ENCODE measurements around the gene AVEN.

AVEN gene

GRCh38 chr15:33964665-33965040 is 74.4 kb downstream of the AVEN start:
- TF ChIP-seq Cebpa-rat (IDR thresholded peaks at IDR 0.05) = no peak
- no peaks in the 10 kb centered on the region for H3K27me3 ChIP-seq
- H3K4me2 ChIP-seq = no peak overlapping the region
- H4K20me1 ChIP-seq = no peaks in the 10 kb centered on the region; the same call in 1 of the 2 replicates
- H3K4me3 ChIP-seq = no peak overlapping the region
- H3K9ac ChIP-seq = no peak overlapping the region
- no peaks in the 10 kb centered on the region for H3K4me1 ChIP-seq
- H3K36me3 ChIP-seq = no peaks in the 10 kb centered on the region
- no peak overlapping the region for H3K27ac ChIP-seq
- no peaks in the 10 kb centered on the region for H3K9me3 ChIP-seq

- TF ChIP-seq Cebpa-rat (IDR thresholded peaks at IDR 0.05) = no peak
- Histone ChIP-seq H3K36me3 (no peaks in the 10 kb centered on the region), H3K4me2 (no peak overlapping the region), H4K20me1 (no peaks in the 10 kb centered on the region; the same call in 1 of the 2 replicates), H3K9ac (no peak overlapping the region), H3K9me3 (no peaks in the 10 kb centered on the region), H3K27ac (no peak overlapping the region), H3K4me3 (no peak overlapping the region), H3K4me1 (no peaks in the 10 kb centered on the region), H3K27me3 (no peaks in the 10 kb centered on the region)
Measured at GRCh38 chr15:33963831-33964664, 75.0 kb downstream of the AVEN start.

- no peak for TF ChIP-seq Cebpa-rat (IDR thresholded peaks at IDR 0.05)
- Histone ChIP-seq H3K4me2 (no peak overlapping the region), H4K20me1 (no peaks in the 10 kb centered on the region; the same call in 1 of the 2 replicates), H3K27ac (no peak overlapping the region), H3K4me1 (no peaks in the 10 kb centered on the region), H3K9me3 (no peaks in the 10 kb centered on the region), H3K9ac (no peak overlapping the region), H3K4me3 (no peak overlapping the region), H3K27me3 (no peaks in the 10 kb centered on the region), H3K36me3 (no peaks in the 10 kb centered on the region)
Measured at GRCh38 chr15:33960549-33960935, 78.5 kb downstream of the AVEN start.

- no peak overlapping the region for H3K4me3 ChIP-seq
- H3K36me3 ChIP-seq = no peaks in the 10 kb centered on the region
- no peak overlapping the region for H3K27ac ChIP-seq
- H3K4me1 ChIP-seq = no peaks in the 10 kb centered on the region
- H3K9ac ChIP-seq = no peak overlapping the region
- H3K4me2 ChIP-seq = no peak overlapping the region
- H4K20me1 ChIP-seq = no peaks in the 10 kb centered on the region
- no peaks in the 10 kb centered on the region for H3K27me3 ChIP-seq
- no peak for TF ChIP-seq Cebpa-rat (IDR thresholded peaks at IDR 0.05)
- no peaks in the 10 kb centered on the region for H3K9me3 ChIP-seq
Measured at GRCh38 chr15:33959844-33960548, 79.0 kb downstream of the AVEN start.

GRCh38 chr15:33956397-33956796 is 82.6 kb downstream of the AVEN start:
- Histone ChIP-seq H4K20me1 (no peaks in the 10 kb centered on the region), H3K4me1 (no peaks in the 10 kb centered on the region), H3K27ac (no peak overlapping the region), H3K4me2 (no peak overlapping the region), H3K9ac (no peak overlapping the region), H3K4me3 (no peak overlapping the region), H3K27me3 (no peaks in the 10 kb centered on the region), H3K9me3 (peaks cover 3% of the 10 kb centered on the region; the same call in 1 of the 2 replicates), H3K36me3 (no peaks in the 10 kb centered on the region)
- no peak for TF ChIP-seq Cebpa-rat (IDR thresholded peaks at IDR 0.05)

- TF ChIP-seq Cebpa-rat (IDR thresholded peaks at IDR 0.05) = no peak
- H3K36me3 ChIP-seq = no peaks in the 10 kb centered on the region
- H3K9ac ChIP-seq = no peak overlapping the region
- H3K4me3 ChIP-seq = no peak overlapping the region
- no peaks in the 10 kb centered on the region for H4K20me1 ChIP-seq
- no peak overlapping the region for H3K27ac ChIP-seq
- peaks cover 3% of the 10 kb centered on the region; the same call in 1 of the 2 replicates for H3K9me3 ChIP-seq
- no peaks in the 10 kb centered on the region for H3K27me3 ChIP-seq
- H3K4me2 ChIP-seq = no peak overlapping the region
- no peaks in the 10 kb centered on the region for H3K4me1 ChIP-seq
Measured at GRCh38 chr15:33955945-33956344, 83.1 kb downstream of the AVEN start.

- H3K4me3 ChIP-seq = no peak overlapping the region
- H3K4me1 ChIP-seq = no peaks in the 10 kb centered on the region
- H3K9me3 ChIP-seq = 0 out of 2 replicates have a peak, but pooled peaks cover 3% of the 10 kb centered on the region
- no peak overlapping the region for H3K27ac ChIP-seq
- H3K27me3 ChIP-seq = no peaks in the 10 kb centered on the region
- TF ChIP-seq Cebpa-rat (IDR thresholded peaks at IDR 0.05) = no peak
- no peak overlapping the region for H3K9ac ChIP-seq
- H4K20me1 ChIP-seq = no peaks in the 10 kb centered on the region
- no peak overlapping the region for H3K4me2 ChIP-seq
- no peaks in the 10 kb centered on the region for H3K36me3 ChIP-seq
Measured at GRCh38 chr15:33946152-33946551, 92.9 kb downstream of the AVEN start.

GRCh38 chr15:33941279-33942063 is 97.5 kb downstream of the AVEN start:
- Histone ChIP-seq H3K9ac (no peak overlapping the region), H3K4me1 (no peaks in the 10 kb centered on the region), H3K9me3 (0 out of 2 replicates have a peak, but pooled peaks cover 3% of the 10 kb centered on the region), H4K20me1 (no peaks in the 10 kb centered on the region), H3K27me3 (no peaks in the 10 kb centered on the region), H3K27ac (no peak overlapping the region), H3K36me3 (no peaks in the 10 kb centered on the region), H3K4me3 (no peak overlapping the region), H3K4me2 (no peak overlapping the region)
- TF ChIP-seq Cebpa-rat (IDR thresholded peaks at IDR 0.05) = no peak

GRCh38 chr15:33934921-33935320 is 104.1 kb downstream of the AVEN start:
- Histone ChIP-seq H4K20me1 (no peaks in the 10 kb centered on the region), H3K9ac (no peak overlapping the region), H3K4me3 (no peak overlapping the region), H3K27me3 (no peaks in the 10 kb centered on the region), H3K27ac (no peak overlapping the region), H3K4me2 (no peak overlapping the region), H3K4me1 (no peaks in the 10 kb centered on the region), H3K9me3 (no peaks in the 10 kb centered on the region), H3K36me3 (no peaks in the 10 kb centered on the region)
- no peak for TF ChIP-seq Cebpa-rat (IDR thresholded peaks at IDR 0.05)

Measured in BLaER1 (cell line).